Measurements from ENCODE around the gene TGFBR3L. TPM values are rescaled to one million over a fixed set of nuclear protein-coding genes. Genes with fewer than 3 reads are reported as not detected.
A peak's percentile ranks its signal among the peaks of the same experiment; 100 is the strongest.

The TGFBR3L gene
- total and polyA plus RNA-seq, 2 of the 13 experiments (the other 11 are each of a cell fraction or from before 2014, with no cell fraction given), result 0.20 to 1.0 TPM

- peak; percentile 75; the same call in 1 of the 2 replicates for TF ChIP-seq ZNF878 (CRISPR knock-in tag; IDR thresholded peaks at IDR 0.05)
- 0 out of 2 replicates have a peak, but pooled peaks have one; percentile 30 for TF ChIP-seq RFXAP (CRISPR knock-in tag; IDR thresholded peaks at IDR 0.05; ENCODE audit: borderline replicate concordance)
- TF ChIP-seq ZNF580 (CRISPR knock-in tag; IDR thresholded peaks at IDR 0.05; ENCODE audit: borderline replicate concordance, low read depth), result peak; percentile 75; the same call in 1 of the 2 replicates
- peak; percentile 85; the same call in 1 of the 2 replicates for TF ChIP-seq ZNF766 (CRISPR knock-in tag; IDR thresholded peaks at IDR 0.05; ENCODE audit: borderline replicate concordance)
- TF ChIP-seq ZNF609 (CRISPR knock-in tag; IDR thresholded peaks at IDR 0.05; ENCODE audit: borderline replicate concordance), result peak; percentile 53; the same call in 1 of the 2 replicates
- peak; percentile 43; the same call in 1 of the 2 replicates for TF ChIP-seq ZNF263 (CRISPR knock-in tag; IDR thresholded peaks at IDR 0.05)
- peak; percentile 83; the same call in 1 of the 2 replicates for TF ChIP-seq ZNF792 (CRISPR knock-in tag; IDR thresholded peaks at IDR 0.05)
- TF ChIP-seq ZNF274 (CRISPR knock-in tag; IDR thresholded peaks at IDR 0.05), result peak; percentile 88
- peak; percentile 85 for TF ChIP-seq YEATS2 (CRISPR knock-in tag; IDR thresholded peaks at IDR 0.05; ENCODE audit: borderline replicate concordance)
- peak; percentile 75; the same call in 1 of the 2 replicates for TF ChIP-seq KDM2A (CRISPR knock-in tag; IDR thresholded peaks at IDR 0.05; ENCODE audit: borderline replicate concordance, low read depth)
- TF ChIP-seq ASH2L (IDR thresholded peaks at IDR 0.05; ENCODE audit: insufficient read length, low read depth, low read length), result peak; percentile 62
- peak; percentile 33; the same call in 1 of the 2 replicates for TF ChIP-seq THAP7 (CRISPR knock-in tag; IDR thresholded peaks at IDR 0.05)
- peak; percentile 50 for TF ChIP-seq IKZF4 (CRISPR knock-in tag; IDR thresholded peaks at IDR 0.05; ENCODE audit: borderline replicate concordance, low read depth, not compliant biosample characterization)
- peak; percentile 88 for TF ChIP-seq HDAC1 (CRISPR knock-in tag; IDR thresholded peaks at IDR 0.05)
- 0 out of 2 replicates have a peak, but pooled peaks have one; percentile 47 for TF ChIP-seq KLF13 (CRISPR knock-in tag; IDR thresholded peaks at IDR 0.05)
- TF ChIP-seq HES4 (CRISPR knock-in tag; IDR thresholded peaks at IDR 0.05; ENCODE audit: borderline replicate concordance), result peak; percentile 63
- 0 out of 2 replicates have a peak, but pooled peaks have one; percentile 49 for TF ChIP-seq ZBTB10 (CRISPR knock-in tag; IDR thresholded peaks at IDR 0.05; ENCODE audit: borderline replicate concordance)
These were observed 5.2 kb downstream of the TGFBR3L start, which contains the start of gene SNAPC2 (continued) for GRCh38 chr19:7919610-7920518.

Measured in HepG2 (cell line).